ENCODE measurements around the gene PIK3C2A. TPM values are rescaled to one million over a fixed set of nuclear protein-coding genes. Genes with fewer than 3 reads are reported as not detected.

The PIK3C2A gene
- polyA plus RNA-seq, 1 of the 3 experiments (the other 2 are of a cell fraction) = 9.3 TPM

DNA sequence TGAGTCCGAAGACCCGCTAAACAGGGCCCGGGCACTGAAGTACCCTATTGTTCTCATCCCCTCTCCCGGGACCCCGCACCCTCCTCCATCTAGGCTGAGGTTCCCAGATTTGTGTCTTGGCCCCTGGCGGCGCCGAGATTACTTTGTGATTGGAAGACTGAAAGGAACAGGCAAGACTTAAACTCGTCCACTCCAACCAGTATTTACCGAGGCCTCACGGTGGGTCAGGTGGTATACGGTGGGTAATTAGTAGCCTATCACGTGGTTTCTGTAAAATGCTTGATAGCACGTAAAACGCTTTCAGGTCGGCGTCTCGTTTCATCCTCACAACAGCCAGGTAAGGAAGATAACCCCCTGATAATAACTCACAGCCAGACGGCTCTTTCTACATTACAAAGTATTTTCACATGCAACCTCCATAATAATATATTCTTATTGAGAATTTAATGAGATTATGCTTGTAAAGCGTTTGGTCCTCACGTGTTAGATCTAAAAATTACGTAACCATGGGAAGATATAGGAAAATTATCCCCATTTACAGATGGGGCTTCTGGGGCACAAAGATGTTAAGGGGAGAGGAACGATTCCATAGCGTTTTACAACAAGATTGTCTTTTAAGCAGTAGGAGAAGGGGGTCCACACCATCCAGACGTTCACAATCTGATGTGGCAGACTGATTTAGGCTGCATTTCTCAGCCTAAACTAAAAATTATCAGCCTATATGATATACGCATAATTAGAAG lies 642 bp upstream of the PIK3C2A start (continued):
- TF ChIP-seq SMC3 (IDR thresholded peaks at IDR 0.05; ENCODE audit: low read depth, low read length) (no peak), RFX5 (IDR thresholded peaks at IDR 0.05; ENCODE audit: low read length) (no peak), MXI1 (IDR thresholded peaks at IDR 0.05; ENCODE audit: low read depth, low read length) (peak; percentile 87), FOXM1 (IDR thresholded peaks at IDR 0.05; ENCODE audit: low read depth) (no peak)
- TF ChIP-seq, protein P1, sequence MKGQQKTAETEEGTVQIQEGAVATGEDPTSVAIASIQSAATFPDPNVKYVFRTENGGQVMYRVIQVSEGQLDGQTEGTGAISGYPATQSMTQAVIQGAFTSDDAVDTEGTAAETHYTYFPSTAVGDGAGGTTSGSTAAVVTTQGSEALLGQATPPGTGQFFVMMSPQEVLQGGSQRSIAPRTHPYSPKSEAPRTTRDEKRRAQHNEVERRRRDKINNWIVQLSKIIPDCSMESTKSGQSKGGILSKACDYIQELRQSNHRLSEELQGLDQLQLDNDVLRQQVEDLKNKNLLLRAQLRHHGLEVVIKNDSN (IDR thresholded peaks at IDR 0.05; ENCODE audit: borderline replicate concordance, low read depth) = peak; percentile 86

DNA sequence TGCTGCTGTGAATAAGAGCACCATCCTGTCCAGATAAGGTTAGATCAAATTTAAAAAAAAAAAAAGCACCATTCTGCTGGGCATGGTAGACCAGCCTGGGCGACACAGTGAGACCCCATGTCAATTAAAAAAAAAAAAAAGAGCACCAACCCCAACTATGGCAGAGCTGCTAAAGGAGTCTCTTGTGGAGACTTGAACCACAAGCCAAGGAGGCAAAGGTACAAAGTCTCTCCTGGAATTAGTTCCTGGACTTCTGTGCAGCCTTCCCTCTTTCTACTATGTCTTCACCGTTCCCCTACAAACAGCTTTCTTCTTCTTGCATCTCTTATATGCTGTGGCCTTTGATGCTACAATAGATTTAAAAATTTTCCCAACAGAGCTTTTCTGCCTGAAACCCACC lies 1.3 kb downstream of the PIK3C2A start:
- Histone ChIP-seq H3K79me2 (ENCODE audit: insufficient read depth) (peaks cover 67% of the 10 kb centered on the region), H3K36me3 (replicated peaks in 1 of 2; ENCODE audit: control insufficient read depth in 1 of 2, insufficient read depth in 2 of 2, low read length in 1 of 2) (peaks cover 0 to 15% of the 10 kb centered on the region in 2 experiments), H3K9me2 (no peaks in the 10 kb centered on the region), H2AFZ (ENCODE audit: low read depth) (no peak overlapping the region; the same call in 1 of the 2 replicates), H3K4me1 (ENCODE audit: control insufficient read depth in 1 of 2, insufficient read depth in 2 of 2, low read depth in 1 of 2, low read length in 1 of 2) (peaks cover 2 to 4% of the 10 kb centered on the region in 2 experiments; a peak in 2 of 4 replicates), H3K27me3 (ENCODE audit: insufficient read depth) (no peaks in the 10 kb centered on the region), H3K27ac (ENCODE audit: low read depth in 2 of 2, low read length in 1 of 2) (peak overlapping the region in 1 of 2 experiments; percentile 89; a peak in 1 of 4 replicates), H3K4me3 (ENCODE audit: low read depth in 2 of 2, low read length in 1 of 2) (peak overlapping the region; percentile 63 to 78), H3F3A (replicated peaks; ENCODE audit: insufficient read depth) (peaks cover 20% of the 10 kb centered on the region), H3K9me3 (no peaks in the 10 kb centered on the region), H4K20me1 (ENCODE audit: insufficient read depth) (peaks cover 11% of the 10 kb centered on the region; the same call in 1 of the 2 replicates), H3K4me2 (peak overlapping the region; percentile 95), H3K9ac (peak overlapping the region; percentile 91)
- no peak for TF ChIP-seq FOSL2 (IDR thresholded peaks at IDR 0.05; ENCODE audit: borderline replicate concordance, low read depth)
- TF ChIP-seq, protein P2, sequence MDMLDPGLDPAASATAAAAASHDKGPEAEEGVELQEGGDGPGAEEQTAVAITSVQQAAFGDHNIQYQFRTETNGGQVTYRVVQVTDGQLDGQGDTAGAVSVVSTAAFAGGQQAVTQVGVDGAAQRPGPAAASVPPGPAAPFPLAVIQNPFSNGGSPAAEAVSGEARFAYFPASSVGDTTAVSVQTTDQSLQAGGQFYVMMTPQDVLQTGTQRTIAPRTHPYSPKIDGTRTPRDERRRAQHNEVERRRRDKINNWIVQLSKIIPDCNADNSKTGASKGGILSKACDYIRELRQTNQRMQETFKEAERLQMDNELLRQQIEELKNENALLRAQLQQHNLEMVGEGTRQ (IDR thresholded peaks at IDR 0.05; ENCODE audit: borderline replicate concordance, low read depth, low read length) = no peak
- no peak for TF ChIP-seq TEAD4 (IDR thresholded peaks at IDR 0.05; ENCODE audit: borderline replicate concordance, insufficient read depth)
- WGBS (ENCODE audit: low lambda C conversion rate) = 70% methylated on average over 2 of the region's 2 CpGs
- ChIA-PET CTCF (interaction anchor here (1.2 to 1.4 kb wide), 2 partner anchors 191 to 418 kb away, joined by 3 to 5 read pairs; no protein-coding TSS in a partner anchor), POLR2A (no interaction called here)
- no peak for DNase-seq

DNA sequence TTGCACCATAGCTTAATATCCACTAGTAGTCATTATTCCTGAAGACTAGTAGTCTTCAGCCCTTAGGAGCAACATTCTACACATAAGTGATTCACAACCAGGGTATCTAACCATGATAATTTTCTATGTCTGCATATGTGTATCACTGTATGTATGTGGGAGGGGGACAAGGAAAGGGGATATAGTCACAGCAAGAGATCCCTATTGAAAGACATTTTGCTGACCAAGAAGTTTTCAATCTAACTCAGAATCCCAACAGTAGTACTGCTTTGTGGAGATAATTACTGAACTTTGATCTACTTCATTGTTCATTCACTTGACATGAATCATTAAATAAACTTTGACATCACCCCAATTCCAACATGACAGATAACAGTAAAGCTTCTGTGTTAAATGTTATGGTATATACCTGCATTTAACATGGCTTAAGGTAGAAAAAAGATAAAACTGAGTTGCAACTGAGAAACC lies 10.3 kb downstream of the PIK3C2A start:
- Histone ChIP-seq H3K4me3 (ENCODE audit: low read depth in 2 of 2, low read length in 1 of 2) (no peak overlapping the region), H3K4me1 (ENCODE audit: control insufficient read depth in 1 of 2, insufficient read depth in 2 of 2, low read depth in 1 of 2, low read length in 1 of 2) (0 out of 4 replicates have a peak, but pooled peaks cover 0 to 7% of the 10 kb centered on the region in 2 experiments), H2AFZ (ENCODE audit: low read depth) (no peak overlapping the region), H3K27ac (ENCODE audit: low read depth in 2 of 2, low read length in 1 of 2) (no peak overlapping the region; a peak in 1 of 4 replicates), H3K9me2 (no peaks in the 10 kb centered on the region), H3K79me2 (ENCODE audit: insufficient read depth) (peaks cover 96% of the 10 kb centered on the region), H3K27me3 (ENCODE audit: insufficient read depth) (no peaks in the 10 kb centered on the region), H3K4me2 (peak overlapping the region; percentile 24; the same call in 1 of the 2 replicates), H4K20me1 (ENCODE audit: insufficient read depth) (peaks cover 24% of the 10 kb centered on the region), H3F3A (replicated peaks; ENCODE audit: insufficient read depth) (peaks cover 12% of the 10 kb centered on the region), H3K36me3 (replicated peaks in 1 of 2; ENCODE audit: control insufficient read depth in 1 of 2, insufficient read depth in 2 of 2, low read length in 1 of 2) (peaks cover 7 to 25% of the 10 kb centered on the region in 2 experiments), H3K9ac (no peak overlapping the region), H3K9me3 (no peaks in the 10 kb centered on the region)
- DNase-seq = no peak
- TF ChIP-seq SIN3A (IDR thresholded peaks at IDR 0.05; ENCODE audit: borderline replicate concordance, low read depth, low read length) (no peak), GATA2 (CRISPR knock-in tag; IDR thresholded peaks at IDR 0.05) (no peak), FOSL2 (IDR thresholded peaks at IDR 0.05; ENCODE audit: borderline replicate concordance, low read depth) (no peak), RCOR1 (IDR thresholded peaks at IDR 0.05; ENCODE audit: low read length) (no peak), ELF1 (IDR thresholded peaks at IDR 0.05) (no peak), RAD21 (IDR thresholded peaks at IDR 0.05; ENCODE audit: low read length) (no peak), POLR2AphosphoS5 (IDR thresholded peaks at IDR 0.05; ENCODE audit: low read depth, low read length) (no peak), EP300 (IDR thresholded peaks at IDR 0.05; ENCODE audit: borderline replicate concordance in 1 of 2, low read depth in 1 of 2, low read length in 1 of 2) (no peak), MEF2A (IDR thresholded peaks at IDR 0.05; ENCODE audit: borderline replicate concordance, low read depth) (no peak)
- TF ChIP-seq, protein P3, sequence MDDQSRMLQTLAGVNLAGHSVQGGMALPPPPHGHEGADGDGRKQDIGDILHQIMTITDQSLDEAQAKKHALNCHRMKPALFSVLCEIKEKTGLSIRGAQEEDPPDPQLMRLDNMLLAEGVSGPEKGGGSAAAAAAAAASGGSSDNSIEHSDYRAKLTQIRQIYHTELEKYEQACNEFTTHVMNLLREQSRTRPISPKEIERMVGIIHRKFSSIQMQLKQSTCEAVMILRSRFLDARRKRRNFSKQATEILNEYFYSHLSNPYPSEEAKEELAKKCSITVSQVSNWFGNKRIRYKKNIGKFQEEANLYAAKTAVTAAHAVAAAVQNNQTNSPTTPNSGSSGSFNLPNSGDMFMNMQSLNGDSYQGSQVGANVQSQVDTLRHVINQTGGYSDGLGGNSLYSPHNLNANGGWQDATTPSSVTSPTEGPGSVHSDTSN (IDR thresholded peaks at IDR 0.05) = no peak
- TF ChIP-seq, protein P4, sequence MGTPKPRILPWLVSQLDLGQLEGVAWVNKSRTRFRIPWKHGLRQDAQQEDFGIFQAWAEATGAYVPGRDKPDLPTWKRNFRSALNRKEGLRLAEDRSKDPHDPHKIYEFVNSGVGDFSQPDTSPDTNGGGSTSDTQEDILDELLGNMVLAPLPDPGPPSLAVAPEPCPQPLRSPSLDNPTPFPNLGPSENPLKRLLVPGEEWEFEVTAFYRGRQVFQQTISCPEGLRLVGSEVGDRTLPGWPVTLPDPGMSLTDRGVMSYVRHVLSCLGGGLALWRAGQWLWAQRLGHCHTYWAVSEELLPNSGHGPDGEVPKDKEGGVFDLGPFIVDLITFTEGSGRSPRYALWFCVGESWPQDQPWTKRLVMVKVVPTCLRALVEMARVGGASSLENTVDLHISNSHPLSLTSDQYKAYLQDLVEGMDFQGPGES (IDR thresholded peaks at IDR 0.05; ENCODE audit: low read depth, low read length) = no peak
- TF ChIP-seq, protein P2 (IDR thresholded peaks at IDR 0.05; ENCODE audit: borderline replicate concordance, low read depth, low read length) = no peak
- ChIA-PET CTCF (interaction anchor here (1.8 kb wide), 1 partner anchor 12 kb away, joined by 4 read pairs; no protein-coding TSS in a partner anchor), POLR2A (no interaction called here)
